Activated naive CD8-positive, alpha-beta T cell treated with anti-CD3 and anti-CD28 coated beads for 36 hours (primary cell): ENCODE results near the gene PTPRG. TPM values are rescaled to one million over a fixed set of nuclear protein-coding genes. Genes with fewer than 3 reads are reported as not detected.
A peak's percentile ranks its signal among the peaks of the same experiment; 100 is the strongest.

ENCODE experiments used
- DNase-seq: peaks from one replicate; pipeline ENCODE4 v3.0.0; 2021
- H3K27ac Mint-ChIP-seq: one replicate; pipeline ENCODE4 v1.8.0; 2022; ENCODE audit warnings: mild to moderate bottlenecking, moderate library complexity, mixed read lengths
- H3K27me3 Mint-ChIP-seq: one replicate; pipeline ENCODE4 v1.8.0; 2022; ENCODE audit warnings: mild to moderate bottlenecking, mixed read lengths
- H3K36me3 Mint-ChIP-seq: one replicate; pipeline ENCODE4 v1.8.0; 2021; ENCODE audit warnings: mild to moderate bottlenecking, mixed read lengths
- H3K4me1 Mint-ChIP-seq: one replicate; pipeline ENCODE4 v1.8.0; 2021; ENCODE audit warnings: mixed read lengths
- H3K4me3 Mint-ChIP-seq: one replicate; pipeline ENCODE4 v1.8.0; 2022; ENCODE audit warnings: mild to moderate bottlenecking, moderate library complexity, mixed read lengths
- H3K9me3 Mint-ChIP-seq: one replicate; pipeline ENCODE4 v1.8.0; 2022; ENCODE audit warnings: mixed read lengths
- total RNA-seq, 2 experiments: library from RNA; stranded (reverse); gene quantifications; one replicate each; pipeline ENCODE4 v1.2.3, GENCODE V29; 2021

The PTPRG gene
- total RNA-seq, 2 experiments from 2014 or later, result 0.06 to 0.16 TPM

DNA sequence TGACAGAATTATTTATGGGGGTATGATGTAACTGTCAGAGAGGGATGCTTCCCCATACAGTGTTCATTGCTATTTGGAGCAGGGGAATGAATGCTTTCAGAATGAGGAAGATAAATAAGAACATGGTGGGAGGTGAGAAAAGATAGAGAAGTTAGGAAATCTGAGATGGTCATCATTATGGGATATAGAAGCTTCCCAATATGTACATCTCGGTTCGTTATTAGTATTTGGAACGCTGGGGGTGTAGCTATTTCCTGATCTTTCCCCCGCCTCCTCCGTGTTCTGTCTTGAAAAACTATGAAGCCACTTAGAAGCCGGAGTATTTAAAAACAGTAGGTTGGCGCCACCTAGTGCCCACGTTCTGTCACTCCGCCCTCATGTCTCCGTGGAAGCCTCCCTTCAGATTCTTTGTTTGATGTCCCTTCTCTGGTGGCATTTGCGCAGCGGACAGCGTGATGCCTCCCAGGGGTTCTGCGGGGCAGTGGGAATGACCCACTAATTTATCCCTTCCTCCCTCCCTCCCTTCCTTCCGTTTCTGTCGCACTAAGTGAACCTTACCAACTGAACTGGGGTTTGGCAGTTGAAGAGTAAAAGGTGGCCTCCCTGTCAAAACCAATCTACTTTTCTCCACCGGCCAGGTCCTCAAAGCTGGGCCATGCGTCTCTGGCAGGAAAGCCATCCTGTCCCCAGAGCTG is 627.5 kb downstream of the PTPRG start:
- no peak overlapping the region for H3K4me3 Mint-ChIP-seq
- peak; percentile 44 for DNase-seq
- no peaks in the 10 kb centered on the region for H3K36me3 Mint-ChIP-seq
- no peak overlapping the region for H3K27ac Mint-ChIP-seq
- no peaks in the 10 kb centered on the region for H3K9me3 Mint-ChIP-seq
- peaks cover 7% of the 10 kb centered on the region for H3K4me1 Mint-ChIP-seq
- peaks cover 5% of the 10 kb centered on the region for H3K27me3 Mint-ChIP-seq

DNA sequence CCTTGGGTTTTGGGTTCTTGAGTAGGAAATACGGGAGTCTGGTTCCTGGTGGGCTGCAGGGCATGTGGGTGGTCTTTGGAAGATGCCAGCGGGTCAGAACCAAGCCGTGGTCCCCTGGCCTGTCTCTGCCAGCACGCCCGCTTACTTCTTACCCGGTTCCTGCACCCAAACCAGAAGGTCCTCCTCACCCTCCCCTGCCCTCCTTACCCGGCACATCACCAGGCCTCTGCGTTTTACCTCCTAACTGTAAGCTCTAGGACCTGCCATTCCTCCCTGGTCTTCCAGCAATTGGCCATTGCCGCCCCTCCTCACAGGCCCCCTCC is 628.0 kb downstream of the PTPRG start:
- Mint-ChIP-seq H3K9me3 (no peaks in the 10 kb centered on the region), H3K36me3 (no peaks in the 10 kb centered on the region), H3K4me1 (peaks cover 7% of the 10 kb centered on the region), H3K27me3 (peaks cover 5% of the 10 kb centered on the region), H3K27ac (no peak overlapping the region), H3K4me3 (no peak overlapping the region)
- no peak for DNase-seq

DNA sequence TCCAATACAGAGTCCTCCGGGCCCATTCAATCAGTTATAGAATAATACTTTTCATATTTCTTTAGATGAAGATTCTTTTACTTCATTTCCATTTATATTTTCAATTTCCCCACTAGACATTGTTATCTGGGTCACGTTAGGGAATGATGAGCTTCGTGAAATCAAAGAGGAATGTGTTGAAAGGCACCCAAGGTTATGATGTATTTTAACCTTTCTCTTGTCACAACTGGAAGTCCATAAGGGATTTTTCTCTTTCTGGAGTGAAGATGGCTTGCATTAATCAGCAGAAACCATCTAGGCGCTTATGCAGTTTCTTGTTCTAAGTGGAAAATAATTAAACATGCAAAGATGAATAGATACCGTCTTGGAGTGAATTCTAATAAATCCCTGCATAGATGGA is 631.5 kb downstream of the PTPRG start:
- no peak for DNase-seq
- H3K4me3 Mint-ChIP-seq, result no peak overlapping the region
- no peak overlapping the region for H3K27ac Mint-ChIP-seq
- peaks cover 7% of the 10 kb centered on the region for H3K4me1 Mint-ChIP-seq
- no peaks in the 10 kb centered on the region for H3K36me3 Mint-ChIP-seq
- no peaks in the 10 kb centered on the region for H3K9me3 Mint-ChIP-seq
- peaks cover 5% of the 10 kb centered on the region for H3K27me3 Mint-ChIP-seq

DNA sequence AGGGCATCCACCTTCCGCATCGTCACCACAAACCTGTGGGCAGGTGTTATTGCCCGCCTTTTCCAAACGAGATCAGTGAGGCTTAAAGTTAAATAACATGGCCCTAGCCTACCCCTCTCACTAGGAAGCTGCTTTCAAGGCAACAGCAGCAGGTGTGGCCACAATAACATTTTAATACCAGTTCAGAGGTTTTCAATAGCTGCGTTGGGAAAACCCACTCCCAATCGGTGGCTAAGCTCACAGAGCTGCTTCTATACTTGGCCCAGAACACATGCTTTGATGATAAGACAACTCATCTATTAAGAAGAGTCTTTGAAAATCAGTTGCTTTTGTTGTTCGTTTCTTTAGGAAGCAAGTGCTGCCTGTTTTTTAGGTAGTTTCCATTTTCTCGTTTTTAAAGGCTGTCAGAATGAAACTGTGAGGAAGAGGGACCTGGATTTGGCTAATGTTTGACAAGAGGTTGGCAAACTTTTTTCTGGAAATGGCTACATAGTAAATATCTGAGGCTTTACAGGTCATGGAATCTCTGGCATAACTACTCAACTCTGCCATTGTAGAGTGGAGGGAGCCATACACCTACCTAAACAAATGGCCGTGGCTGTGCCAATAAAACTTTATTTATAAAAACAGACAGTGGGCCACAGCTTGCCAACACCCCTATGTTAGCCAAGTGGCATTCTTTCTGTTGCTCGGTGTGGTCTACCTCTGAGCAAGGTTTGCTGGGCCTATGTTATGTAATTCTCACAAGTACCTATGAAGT is 632.4 kb downstream of the PTPRG start:
- no peak overlapping the region for H3K27ac Mint-ChIP-seq
- H3K4me3 Mint-ChIP-seq, result no peak overlapping the region
- H3K9me3 Mint-ChIP-seq, result no peaks in the 10 kb centered on the region
- H3K4me1 Mint-ChIP-seq, result peaks cover 4% of the 10 kb centered on the region
- H3K27me3 Mint-ChIP-seq, result peaks cover 5% of the 10 kb centered on the region
- no peaks in the 10 kb centered on the region for H3K36me3 Mint-ChIP-seq
- no peak for DNase-seq

GRCh38 chr3:62197350-62198012 is 636.1 kb downstream of the PTPRG start:
- Mint-ChIP-seq H3K36me3 (no peaks in the 10 kb centered on the region), H3K9me3 (no peaks in the 10 kb centered on the region), H3K27ac (no peak overlapping the region), H3K4me1 (no peaks in the 10 kb centered on the region), H3K27me3 (no peaks in the 10 kb centered on the region), H3K4me3 (no peak overlapping the region)
- DNase-seq, result no peak

- Mint-ChIP-seq H3K27me3 (no peaks in the 10 kb centered on the region), H3K36me3 (no peaks in the 10 kb centered on the region), H3K27ac (no peak overlapping the region), H3K4me3 (no peak overlapping the region), H3K9me3 (no peaks in the 10 kb centered on the region), H3K4me1 (no peaks in the 10 kb centered on the region)
- no peak for DNase-seq
Measured at GRCh38 chr3:62199126-62199525, 637.8 kb downstream of the PTPRG start.

GRCh38 chr3:62201438-62202035 is 640.2 kb downstream of the PTPRG start:
- DNase-seq, result no peak
- Mint-ChIP-seq H3K4me1 (no peaks in the 10 kb centered on the region), H3K27me3 (no peaks in the 10 kb centered on the region), H3K36me3 (no peaks in the 10 kb centered on the region), H3K27ac (no peak overlapping the region), H3K9me3 (no peaks in the 10 kb centered on the region), H3K4me3 (no peak overlapping the region)

- Mint-ChIP-seq H3K9me3 (no peaks in the 10 kb centered on the region), H3K4me3 (no peak overlapping the region), H3K36me3 (no peaks in the 10 kb centered on the region), H3K4me1 (no peaks in the 10 kb centered on the region), H3K27me3 (no peaks in the 10 kb centered on the region), H3K27ac (no peak overlapping the region)
- DNase-seq, result no peak
Measured at GRCh38 chr3:62203152-62203551, 641.8 kb downstream of the PTPRG start.

GRCh38 chr3:62203561-62203960 is 642.2 kb downstream of the PTPRG start:
- H3K9me3 Mint-ChIP-seq, result no peaks in the 10 kb centered on the region
- no peaks in the 10 kb centered on the region for H3K36me3 Mint-ChIP-seq
- no peak for DNase-seq
- H3K27me3 Mint-ChIP-seq, result no peaks in the 10 kb centered on the region
- no peaks in the 10 kb centered on the region for H3K4me1 Mint-ChIP-seq
- H3K4me3 Mint-ChIP-seq, result no peak overlapping the region
- H3K27ac Mint-ChIP-seq, result no peak overlapping the region

GRCh38 chr3:62207197-62207596 is 645.8 kb downstream of the PTPRG start:
- Mint-ChIP-seq H3K27ac (no peak overlapping the region), H3K36me3 (no peaks in the 10 kb centered on the region), H3K4me1 (no peaks in the 10 kb centered on the region), H3K4me3 (no peak overlapping the region), H3K9me3 (no peaks in the 10 kb centered on the region), H3K27me3 (no peaks in the 10 kb centered on the region)
- no peak for DNase-seq

- Mint-ChIP-seq H3K36me3 (no peaks in the 10 kb centered on the region), H3K4me1 (no peaks in the 10 kb centered on the region), H3K27me3 (no peaks in the 10 kb centered on the region), H3K4me3 (no peak overlapping the region), H3K9me3 (no peaks in the 10 kb centered on the region), H3K27ac (no peak overlapping the region)
- no peak for DNase-seq
Measured at GRCh38 chr3:62208385-62208784, 647.0 kb downstream of the PTPRG start.

DNA sequence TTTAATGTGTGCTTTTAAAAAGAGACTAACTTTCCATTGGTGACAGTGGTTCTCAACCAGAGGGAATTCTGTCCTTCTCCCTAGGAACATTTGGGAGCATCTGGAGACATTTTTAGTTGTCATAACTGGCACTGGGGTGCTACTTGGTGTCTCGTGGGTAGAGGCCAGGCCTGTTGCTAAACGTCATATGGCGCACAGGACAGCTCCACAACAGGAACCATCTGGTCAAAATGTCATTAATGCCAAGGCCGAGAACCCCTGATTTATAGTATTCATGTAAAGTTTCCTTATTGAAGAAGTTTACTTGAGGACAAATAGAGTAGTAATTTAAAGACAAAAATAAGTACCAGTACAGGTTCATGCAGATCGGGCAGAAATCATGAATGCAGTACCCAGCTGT is 647.7 kb downstream of the PTPRG start:
- H3K27me3 Mint-ChIP-seq, result no peaks in the 10 kb centered on the region

GRCh38 chr3:62210011-62210410 is 648.6 kb downstream of the PTPRG start:
- Mint-ChIP-seq H3K27me3 (no peaks in the 10 kb centered on the region), H3K4me3 (no peak overlapping the region), H3K9me3 (no peaks in the 10 kb centered on the region), H3K27ac (no peak overlapping the region), H3K36me3 (no peaks in the 10 kb centered on the region), H3K4me1 (peaks cover 2% of the 10 kb centered on the region)
- DNase-seq, result no peak

More for the DNA sequence above, 647.7 kb downstream of the PTPRG start:
- no peaks in the 10 kb centered on the region for H3K4me1 Mint-ChIP-seq
- no peak overlapping the region for H3K4me3 Mint-ChIP-seq
- no peaks in the 10 kb centered on the region for H3K9me3 Mint-ChIP-seq
- no peaks in the 10 kb centered on the region for H3K36me3 Mint-ChIP-seq
- H3K27ac Mint-ChIP-seq, result no peak overlapping the region
- DNase-seq, result no peak

DNA sequence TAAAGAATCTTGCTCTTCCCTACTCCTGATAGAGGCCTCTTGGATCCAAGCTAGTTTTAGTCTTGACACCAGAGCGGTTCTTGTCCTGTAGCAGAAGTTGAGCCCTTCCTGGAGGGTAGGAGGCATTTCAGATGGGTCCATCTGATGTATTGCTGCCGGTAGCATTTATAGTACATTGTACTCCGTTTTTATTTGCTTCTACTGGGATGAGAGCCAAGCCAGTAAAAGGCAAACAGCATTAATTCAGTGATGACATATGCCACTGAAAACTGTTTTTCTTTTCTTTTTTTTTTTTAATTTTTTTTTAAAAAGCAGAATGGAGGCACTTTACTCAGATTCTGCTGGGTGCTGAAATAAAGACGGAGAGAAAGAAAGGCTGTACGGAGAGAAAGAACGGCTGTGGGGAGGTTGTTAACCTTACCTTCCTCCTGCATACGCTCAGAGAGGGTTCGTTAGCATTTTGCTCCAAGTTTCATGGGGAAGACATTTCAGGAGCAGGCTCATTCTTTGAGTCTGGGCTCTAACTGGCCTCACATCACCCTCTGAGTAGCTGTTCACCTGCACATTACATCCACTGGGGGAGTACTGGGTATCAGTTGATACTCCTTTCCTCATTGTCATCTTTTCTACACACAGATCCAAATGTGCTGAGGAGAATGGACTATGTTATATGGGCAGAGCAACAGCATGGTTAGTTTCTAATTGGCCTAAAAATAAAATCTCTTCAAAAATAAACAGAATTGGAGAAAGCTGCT is 650.5 kb downstream of the PTPRG start:
- H3K36me3 Mint-ChIP-seq, result no peaks in the 10 kb centered on the region
- no peaks in the 10 kb centered on the region for H3K9me3 Mint-ChIP-seq
- H3K27me3 Mint-ChIP-seq, result peaks cover 3% of the 10 kb centered on the region
- peaks cover 2% of the 10 kb centered on the region for H3K4me1 Mint-ChIP-seq
- H3K4me3 Mint-ChIP-seq, result no peak overlapping the region
- no peak for DNase-seq
- H3K27ac Mint-ChIP-seq, result no peak overlapping the region

DNA sequence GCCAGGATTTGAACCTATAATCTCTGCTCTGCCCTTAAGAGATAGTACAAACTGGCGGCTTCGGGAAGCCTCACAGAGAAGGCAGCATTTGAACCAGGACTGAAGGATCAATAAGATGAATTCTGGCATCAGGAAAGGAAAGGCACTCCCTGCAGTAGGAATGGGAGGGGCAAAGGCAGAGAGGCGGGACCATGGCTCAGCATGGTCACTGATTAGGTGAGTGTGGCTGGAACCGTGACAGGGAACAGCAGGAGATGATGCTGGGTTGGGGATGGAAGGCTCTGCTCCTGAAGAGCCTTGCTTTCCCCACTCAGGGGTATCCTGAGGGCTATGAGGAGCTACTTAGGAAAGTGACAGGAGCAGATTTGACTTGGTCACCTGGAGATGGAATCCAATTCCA is 653.5 kb downstream of the PTPRG start:
- H3K36me3 Mint-ChIP-seq, result no peaks in the 10 kb centered on the region
- no peak overlapping the region for H3K4me3 Mint-ChIP-seq
- H3K9me3 Mint-ChIP-seq, result no peaks in the 10 kb centered on the region
- no peak for DNase-seq
- H3K27ac Mint-ChIP-seq, result no peak overlapping the region
- H3K4me1 Mint-ChIP-seq, result peaks cover 2% of the 10 kb centered on the region
- H3K27me3 Mint-ChIP-seq, result peaks cover 4% of the 10 kb centered on the region
